Endothelial cell of umbilical vein (primary cell): ENCODE results near the gene OGDH. TPM values are rescaled to one million over a fixed set of nuclear protein-coding genes. Genes with fewer than 3 reads are reported as not detected.

ENCODE experiments used
- BruUV-seq: library from RNA; stranded (reverse); fragments of 400-500 nt; replicated peaks from 2 replicates; lab custom pipeline; 2021; lab: Mats Ljungman, UMichigan
- CTCF ChIA-PET: fragments of 300-600, 350-600 bp; sonication (Branson Sonifier 250); formaldehyde crosslinking; loops from one replicate; lab custom pipeline; 2021; ENCODE audit warnings: antibody characterized with exemption, inconsistent platforms; lab: Charles Lee
- POLR2A ChIA-PET: fragments of 300-600, 350-600 bp; sonication (Branson Sonifier 250); formaldehyde crosslinking; loops from one replicate; lab custom pipeline; 2021; ENCODE audit warnings: antibody characterized with exemption, inconsistent platforms; lab: Charles Lee
- DNase-seq: peaks from one replicate; pipeline ENCODE4 v3.0.0-alpha.2; 2011; ENCODE audit warnings: low read depth, low spot score
- FAIRE-seq: peaks from 2 replicates; lab custom pipeline; 2011; peaks lifted over from hg19 to GRCh38; lab: Jason Lieb, UNC
- H2AFZ ChIP-seq: 2 replicates; pipeline ENCODE4 v1.6.0; 2012; ENCODE audit warnings: low read depth, low read length, control low read depth, inconsistent platforms
- H3K27ac ChIP-seq: 2 replicates; pipeline ENCODE4 v1.5.1; 2011; ENCODE audit warnings: low read depth, mild to moderate bottlenecking, control low read depth, low read length, moderate library complexity; ENCODE audit not compliant: insufficient read depth
- H3K27me3 ChIP-seq, 2 experiments: 2 replicates each; pipeline versions ENCODE4 v1.6.0 to v1.6.1; 2011; ENCODE audit warnings: low read length in 2 of 2, mixed read lengths in 1 of 2; ENCODE audit not compliant: control insufficient read depth in 2 of 2, insufficient read depth in 2 of 2
- H3K36me3 ChIP-seq, 2 experiments: 2 replicates in 1 of 2; 3 replicates in 1 of 2; pipeline ENCODE4 v1.5.1; 2011; ENCODE audit warnings: low read length in 2 of 2, mild to moderate bottlenecking in 1 of 2, moderate library complexity in 1 of 2; ENCODE audit not compliant: control insufficient read depth in 2 of 2, insufficient read depth in 2 of 2; ENCODE audit errors: extremely low read depth in 1 of 2
- H3K4me1 ChIP-seq: 3 replicates; pipeline ENCODE4 v1.5.1; 2011; ENCODE audit warnings: mild to moderate bottlenecking, low read length; ENCODE audit not compliant: control insufficient read depth, insufficient read depth; ENCODE audit errors: extremely low read depth
- H3K4me2 ChIP-seq: 2 replicates; pipeline ENCODE4 v1.6.1; 2011; ENCODE audit warnings: low read length, control low read depth, mixed read lengths; ENCODE audit not compliant: insufficient read depth
- H3K4me3 ChIP-seq, 3 experiments: fragments of 200-600 bp in 1 of 3; sonication (generic), shearing (Covaris generic) in 1 of 3; replicated peaks in 1 of 3; 2 replicates each; pipeline ENCODE4 v1.5.1; 2011 to 2016; ENCODE audit warnings: control low read depth in 3 of 3, low read length in 3 of 3, mild to moderate bottlenecking in 2 of 3, inconsistent platforms in 1 of 3, low read depth in 1 of 3, moderate library complexity in 1 of 3; ENCODE audit not compliant: insufficient read depth in 1 of 3
- H3K79me2 ChIP-seq: 2 replicates; pipeline ENCODE4 v1.6.0; 2012; ENCODE audit warnings: low read length, inconsistent platforms; ENCODE audit not compliant: control insufficient read depth, insufficient read depth
- H3K9ac ChIP-seq: replicated peaks from 2 replicates; pipeline ENCODE3; 2011; ENCODE audit warnings: low read length, control low read depth; ENCODE audit not compliant: insufficient read depth; ENCODE audit errors: extremely low read depth
- H3K9me1 ChIP-seq: replicated peaks from 3 replicates; pipeline ENCODE4 v1.6.0; 2011; ENCODE audit warnings: mild to moderate bottlenecking, low read length; ENCODE audit not compliant: control insufficient read depth, insufficient read depth; ENCODE audit errors: extremely low read depth
- H3K9me3 ChIP-seq: replicated peaks from 2 replicates; pipeline ENCODE4 v1.5.1; 2012; ENCODE audit warnings: low read length, inconsistent platforms; ENCODE audit not compliant: control insufficient read depth, insufficient read depth
- H4K20me1 ChIP-seq: replicated peaks from 2 replicates; pipeline ENCODE3; 2011; ENCODE audit warnings: mild to moderate bottlenecking, low read length; ENCODE audit not compliant: control insufficient read depth, insufficient read depth; ENCODE audit errors: extremely low read depth
- EZH2 ChIP-seq: IDR thresholded peaks from 2 replicates; pipeline ENCODE4 v1.6.1; 2012; ENCODE audit warnings: borderline replicate concordance, low read depth, mild to moderate bottlenecking, moderate library complexity, low read length, inconsistent platforms; ENCODE audit not compliant: severe bottlenecking
- FOS ChIP-seq: IDR thresholded peaks from 2 replicates; pipeline ENCODE4 v1.6.1; 2011; ENCODE audit warnings: mild to moderate bottlenecking, low read length, moderate library complexity, borderline replicate concordance; ENCODE audit not compliant: insufficient read depth
- GATA2 ChIP-seq: IDR thresholded peaks from 2 replicates; pipeline ENCODE4 v1.7.0; 2011; ENCODE audit warnings: low read depth, mild to moderate bottlenecking, moderate library complexity, mixed read lengths, low read length; ENCODE audit not compliant: insufficient read length, insufficient read depth
- JUN ChIP-seq: IDR thresholded peaks from 2 replicates; pipeline ENCODE4 v1.6.1; 2011; ENCODE audit warnings: borderline replicate concordance, low read depth; ENCODE audit not compliant: insufficient read length, insufficient read depth
- MYC ChIP-seq: IDR thresholded peaks from one replicate; pipeline ENCODE4 v1.6.1; 2011; ENCODE audit warnings: mild to moderate bottlenecking, low read depth, low read length
- POLR2A ChIP-seq: IDR thresholded peaks from 2 replicates; pipeline ENCODE4 v1.6.1; 2012; ENCODE audit warnings: low read depth, mild to moderate bottlenecking, control low read depth, low read length
- POLR2AphosphoS5 ChIP-seq: IDR thresholded peaks from 2 replicates; pipeline ENCODE4 v1.6.1; 2012; ENCODE audit warnings: low read depth, mild to moderate bottlenecking, control low read depth, low read length, moderate library complexity; ENCODE audit not compliant: insufficient read depth
- dilution Hi-C: fragments of 300-500 bp; cut with MboI; formaldehyde crosslinking; loops from one replicate; pipeline ENCODE4 v1.15.0; 2019; ENCODE audit warnings: low sequenced_read_pairs; ENCODE audit not compliant: extremely low pct_ligation_motif_present
- intact Hi-C: fragments of 100-400 bp; cut with micrococcal nuclease; formaldehyde crosslinking; loops from one replicate; pipeline ENCODE4 v1.10.0; 2022
- polyA plus RNA-seq, 4 experiments: library from polyadenylated mRNA; depleted of rRNA in 3 of 4; stranded (reverse) in 3 of 4; unstranded in 1 of 4; fragments of >200 nt; gene quantifications; 2 replicates each; pipeline versions ENCODE4 v1.2.1 to v1.2.3, GENCODE V29; 2011 to 2012; ENCODE audit warnings: missing spikeins in 1 of 4
- total RNA-seq: library from RNA; stranded (reverse); gene quantifications from 2 replicates; pipeline ENCODE4 v1.2.3, GENCODE V29; 2021
- TF ChIP-seq, protein P1 (sequence below), 2 donors: IDR thresholded peaks; 1 replicate in 1 of 2; 2 replicates in 1 of 2; pipeline ENCODE4 v1.5.1; 2011; ENCODE audit warnings: low read length in 2 of 2, mild to moderate bottlenecking in 2 of 2, moderate library complexity in 2 of 2, control low read depth in 1 of 2, inconsistent platforms in 1 of 2, low read depth in 1 of 2; ENCODE audit not compliant: insufficient read depth in 1 of 2; ENCODE audit errors: extremely low read depth in 1 of 2
- TF ChIP-seq, protein P2 (sequence below): IDR thresholded peaks from 2 replicates; pipeline ENCODE4 v1.6.1; 2011; ENCODE audit not compliant: insufficient read depth, insufficient read length

OGDH gene
- total and polyA plus RNA-seq, 2 donors (not counting 3 experiments of a cell fraction or from before 2014, with no cell fraction given): 88.9 to 92.9 TPM

DNA sequence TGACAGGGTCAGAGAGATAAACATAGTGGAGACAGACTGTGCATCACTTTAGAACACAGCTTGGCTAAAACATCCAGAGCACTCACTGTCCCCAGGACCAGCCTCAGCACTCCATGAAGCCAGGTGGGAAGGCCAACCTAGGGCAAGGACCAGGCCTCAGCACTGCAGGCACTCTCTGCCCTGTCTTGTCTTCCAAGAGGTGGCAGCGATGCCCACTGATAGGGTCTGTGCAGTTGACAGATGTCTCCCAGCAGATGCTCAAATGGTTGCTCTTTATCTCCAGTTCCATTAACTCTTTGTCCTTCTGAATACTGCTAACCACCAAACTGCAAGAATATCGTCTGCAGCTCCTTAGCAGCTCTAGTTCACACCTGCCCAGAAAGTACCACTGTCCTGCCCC is 41.8 kb upstream of the OGDH start:
- H2AFZ ChIP-seq: no peak overlapping the region
- no peaks in the 10 kb centered on the region for H4K20me1 ChIP-seq
- peaks cover 19 to 39% of the 10 kb centered on the region in 2 experiments for H3K36me3 ChIP-seq
- BruUV-seq: no TSS peak
- intact Hi-C loops (loop anchor here (1.0 to 5.0 kb wide), 4 partner anchors 72 to 350 kb away; partner anchors contain the start of gene NUDCD3), dilution Hi-C loops (no loop called here)
- no peak for DNase-seq
- H3K79me2 ChIP-seq: no peaks in the 10 kb centered on the region
- H3K4me3 ChIP-seq: no peak overlapping the region
- no peaks in the 10 kb centered on the region for H3K9me1 ChIP-seq
- no peak overlapping the region for H3K4me2 ChIP-seq
- ChIA-PET POLR2A (interaction anchor here (1.0 kb wide), 1 partner anchor 9 kb away, joined by 4 read pairs; the partner anchor contains the start of gene DDX56), CTCF (interaction anchor here (0.7 to 4.7 kb wide), 25 partner anchors 9 to 571 kb away, joined by 3 to 145 read pairs (median 6); partner anchors contain the start of genes DDX56 and NUDCD3)
- no peak overlapping the region for H3K27ac ChIP-seq
- no peaks in the 10 kb centered on the region for H3K27me3 ChIP-seq
- H3K4me1 ChIP-seq: no peaks in the 10 kb centered on the region
- H3K9ac ChIP-seq: no peak overlapping the region
- TF ChIP-seq JUN: no peak
- no peak for TF ChIP-seq GATA2
- no peak for TF ChIP-seq POLR2A
- TF ChIP-seq, protein P1, sequence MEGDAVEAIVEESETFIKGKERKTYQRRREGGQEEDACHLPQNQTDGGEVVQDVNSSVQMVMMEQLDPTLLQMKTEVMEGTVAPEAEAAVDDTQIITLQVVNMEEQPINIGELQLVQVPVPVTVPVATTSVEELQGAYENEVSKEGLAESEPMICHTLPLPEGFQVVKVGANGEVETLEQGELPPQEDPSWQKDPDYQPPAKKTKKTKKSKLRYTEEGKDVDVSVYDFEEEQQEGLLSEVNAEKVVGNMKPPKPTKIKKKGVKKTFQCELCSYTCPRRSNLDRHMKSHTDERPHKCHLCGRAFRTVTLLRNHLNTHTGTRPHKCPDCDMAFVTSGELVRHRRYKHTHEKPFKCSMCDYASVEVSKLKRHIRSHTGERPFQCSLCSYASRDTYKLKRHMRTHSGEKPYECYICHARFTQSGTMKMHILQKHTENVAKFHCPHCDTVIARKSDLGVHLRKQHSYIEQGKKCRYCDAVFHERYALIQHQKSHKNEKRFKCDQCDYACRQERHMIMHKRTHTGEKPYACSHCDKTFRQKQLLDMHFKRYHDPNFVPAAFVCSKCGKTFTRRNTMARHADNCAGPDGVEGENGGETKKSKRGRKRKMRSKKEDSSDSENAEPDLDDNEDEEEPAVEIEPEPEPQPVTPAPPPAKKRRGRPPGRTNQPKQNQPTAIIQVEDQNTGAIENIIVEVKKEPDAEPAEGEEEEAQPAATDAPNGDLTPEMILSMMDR (IDR thresholded peaks at IDR 0.05; ENCODE audit: extremely low read depth in 1 of 2, insufficient read depth in 1 of 2, low read depth in 1 of 2, low read length in 2 of 2): no peak
- no peak for TF ChIP-seq EZH2
- no peak for TF ChIP-seq MYC
- TF ChIP-seq FOS: no peak
- TF ChIP-seq, protein P2, sequence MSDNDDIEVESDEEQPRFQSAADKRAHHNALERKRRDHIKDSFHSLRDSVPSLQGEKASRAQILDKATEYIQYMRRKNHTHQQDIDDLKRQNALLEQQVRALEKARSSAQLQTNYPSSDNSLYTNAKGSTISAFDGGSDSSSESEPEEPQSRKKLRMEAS: no peak
- TF ChIP-seq POLR2AphosphoS5: no peak
- no peaks in the 10 kb centered on the region for H3K9me3 ChIP-seq
- no peak for FAIRE-seq
